NK-92 (cell line): ENCODE measurements around the gene HMG20B.

ENCODE experiments used
- DNase-seq: peaks from one replicate; lab custom pipeline; 2025; ENCODE audit not compliant: unreplicated experiment; lab: John Stamatoyannopoulos, UW

The HMG20B gene

GRCh38 chr19:3536429-3537100, 36.2 kb upstream of the HMG20B start:
- no peak for DNase-seq

GRCh38 chr19:3537101-3537437, 35.7 kb upstream of the HMG20B start:
- DNase-seq = no peak

GRCh38 chr19:3537438-3538240, 35.1 kb upstream of the HMG20B start:
- no peak for DNase-seq

- DNase-seq = no peak
Observed at GRCh38 chr19:3538258-3538929, 34.4 kb upstream of the HMG20B start.

- DNase-seq = no peak
Observed at GRCh38 chr19:3538965-3539755, 33.6 kb upstream of the HMG20B start, which contains the start of gene TEKTIP1. Gene TEKTIP1 (plus strand): TSS chr19:3539174. CDS start chr19:3539178, 4 bp downstream.

GRCh38 chr19:3539756-3540118, 33.0 kb upstream of the HMG20B start:
- no peak for DNase-seq

- no peak for DNase-seq
Observed at GRCh38 chr19:3543150-3544057, 29.3 kb upstream of the HMG20B start.

- DNase-seq = no peak
Observed at GRCh38 chr19:3544058-3544376, 28.7 kb upstream of the HMG20B start.

GRCh38 chr19:3544742-3545668, 27.7 kb upstream of the HMG20B start:
- no peak for DNase-seq

GRCh38 chr19:3545669-3546034, 27.1 kb upstream of the HMG20B start:
- DNase-seq = no peak

GRCh38 chr19:3546119-3546518, 26.6 kb upstream of the HMG20B start:
- DNase-seq = no peak

GRCh38 chr19:3547301-3547731, 25.4 kb upstream of the HMG20B start:
- no peak for DNase-seq

- no peak for DNase-seq
Observed at GRCh38 chr19:3547767-3548282, 24.9 kb upstream of the HMG20B start.

GRCh38 chr19:3548606-3549005, 24.1 kb upstream of the HMG20B start:
- DNase-seq = no peak

- no peak for DNase-seq
Observed at GRCh38 chr19:3549816-3550215, 22.9 kb upstream of the HMG20B start.

GRCh38 chr19:3550947-3551791, 21.6 kb upstream of the HMG20B start:
- DNase-seq = no peak

GRCh38 chr19:3551792-3552095, 21.0 kb upstream of the HMG20B start:
- no peak for DNase-seq
